CD8-positive, alpha-beta memory T cell (primary cell): ENCODE measurements around the gene DNAH5. TPM values are rescaled to one million over a fixed set of nuclear protein-coding genes. Genes with fewer than 3 reads are reported as not detected.

Source experiments
- CTCF ChIA-PET: fragments of 350-600 bp; sonication (Branson Sonifier 250); formaldehyde crosslinking; loops from one replicate; lab custom pipeline; 2021; ENCODE audit warnings: antibody characterized with exemption; lab: Charles Lee
- POLR2A ChIA-PET: fragments of 350-600 bp; sonication (Branson Sonifier 250); formaldehyde crosslinking; loops from one replicate; lab custom pipeline; 2021; ENCODE audit warnings: antibody characterized with exemption; lab: Charles Lee
- DNase-seq, 5 donors: peaks; one replicate each; pipeline versions ENCODE4 v3.0.0 to v3.0.0-alpha.2; 2020 to 2022; ENCODE audit warnings: mixed read lengths in 1 of 5
- H3K27ac ChIP-seq: one replicate; pipeline ENCODE4 v1.7.0; 2013; ENCODE audit warnings: low read depth, mild to moderate bottlenecking, low read length, moderate library complexity
- H3K27me3 ChIP-seq: 2 replicates; pipeline ENCODE4 v1.7.0; 2013; ENCODE audit warnings: low read length, mild to moderate bottlenecking; ENCODE audit not compliant: insufficient read depth, poor library complexity, severe bottlenecking
- H3K36me3 ChIP-seq: 2 replicates; pipeline ENCODE4 v1.7.0; 2013; ENCODE audit warnings: mild to moderate bottlenecking, low read length, moderate library complexity; ENCODE audit not compliant: insufficient read depth
- H3K4me1 ChIP-seq: 2 replicates; pipeline ENCODE4 v1.7.0; 2013; ENCODE audit warnings: mild to moderate bottlenecking, low read length, moderate library complexity; ENCODE audit not compliant: insufficient read depth
- H3K4me3 ChIP-seq: 2 replicates; pipeline ENCODE4 v1.7.0; 2013; ENCODE audit warnings: mild to moderate bottlenecking, low read length
- H3K9me3 ChIP-seq: 2 replicates; pipeline ENCODE4 v1.7.0; 2013; ENCODE audit warnings: mild to moderate bottlenecking, low read length
- H3K27ac Mint-ChIP-seq, 8 donors: one replicate each; pipeline ENCODE4 v1.8.0; 2020 to 2021; ENCODE audit warnings: mixed read lengths in 8 of 8, mild to moderate bottlenecking in 6 of 8, inconsistent platforms in 3 of 8, moderate library complexity in 3 of 8
- H3K27me3 Mint-ChIP-seq, 2 donors: one replicate each; pipeline ENCODE4 v1.8.0; 2020 to 2021; ENCODE audit warnings: mixed read lengths in 2 of 2, mild to moderate bottlenecking in 1 of 2, moderate library complexity in 1 of 2
- H3K36me3 Mint-ChIP-seq, 3 donors: one replicate each; pipeline ENCODE4 v1.8.0; 2020 to 2021; ENCODE audit warnings: mixed read lengths in 3 of 3, inconsistent platforms in 1 of 3, mild to moderate bottlenecking in 1 of 3
- H3K4me1 Mint-ChIP-seq, 3 donors: one replicate each; pipeline ENCODE4 v1.8.0; 2020 to 2021; ENCODE audit warnings: mixed read lengths in 3 of 3, inconsistent platforms in 1 of 3, mild to moderate bottlenecking in 1 of 3
- H3K4me3 Mint-ChIP-seq, 7 donors: one replicate each; pipeline ENCODE4 v1.8.0; 2020 to 2021; ENCODE audit warnings: mixed read lengths in 7 of 7, mild to moderate bottlenecking in 6 of 7, moderate library complexity in 4 of 7, inconsistent platforms in 2 of 7
- H3K9me3 Mint-ChIP-seq, 5 donors: one replicate each; pipeline ENCODE4 v1.8.0; 2020 to 2022; ENCODE audit warnings: mixed read lengths in 5 of 5, mild to moderate bottlenecking in 3 of 5, moderate library complexity in 2 of 5, inconsistent platforms in 1 of 5
- polyA plus RNA-seq: library from polyadenylated mRNA; unstranded; fragments of 300-500 nt; fragmentation: Illumina TruSeq; gene quantifications from one replicate; pipeline ENCODE4 v1.2.3, GENCODE V29; 2021
- total RNA-seq, 2 experiments: library from RNA; stranded (reverse); gene quantifications; one replicate each; pipeline ENCODE4 v1.2.3, GENCODE V29; 2021

Gene DNAH5, protein sequence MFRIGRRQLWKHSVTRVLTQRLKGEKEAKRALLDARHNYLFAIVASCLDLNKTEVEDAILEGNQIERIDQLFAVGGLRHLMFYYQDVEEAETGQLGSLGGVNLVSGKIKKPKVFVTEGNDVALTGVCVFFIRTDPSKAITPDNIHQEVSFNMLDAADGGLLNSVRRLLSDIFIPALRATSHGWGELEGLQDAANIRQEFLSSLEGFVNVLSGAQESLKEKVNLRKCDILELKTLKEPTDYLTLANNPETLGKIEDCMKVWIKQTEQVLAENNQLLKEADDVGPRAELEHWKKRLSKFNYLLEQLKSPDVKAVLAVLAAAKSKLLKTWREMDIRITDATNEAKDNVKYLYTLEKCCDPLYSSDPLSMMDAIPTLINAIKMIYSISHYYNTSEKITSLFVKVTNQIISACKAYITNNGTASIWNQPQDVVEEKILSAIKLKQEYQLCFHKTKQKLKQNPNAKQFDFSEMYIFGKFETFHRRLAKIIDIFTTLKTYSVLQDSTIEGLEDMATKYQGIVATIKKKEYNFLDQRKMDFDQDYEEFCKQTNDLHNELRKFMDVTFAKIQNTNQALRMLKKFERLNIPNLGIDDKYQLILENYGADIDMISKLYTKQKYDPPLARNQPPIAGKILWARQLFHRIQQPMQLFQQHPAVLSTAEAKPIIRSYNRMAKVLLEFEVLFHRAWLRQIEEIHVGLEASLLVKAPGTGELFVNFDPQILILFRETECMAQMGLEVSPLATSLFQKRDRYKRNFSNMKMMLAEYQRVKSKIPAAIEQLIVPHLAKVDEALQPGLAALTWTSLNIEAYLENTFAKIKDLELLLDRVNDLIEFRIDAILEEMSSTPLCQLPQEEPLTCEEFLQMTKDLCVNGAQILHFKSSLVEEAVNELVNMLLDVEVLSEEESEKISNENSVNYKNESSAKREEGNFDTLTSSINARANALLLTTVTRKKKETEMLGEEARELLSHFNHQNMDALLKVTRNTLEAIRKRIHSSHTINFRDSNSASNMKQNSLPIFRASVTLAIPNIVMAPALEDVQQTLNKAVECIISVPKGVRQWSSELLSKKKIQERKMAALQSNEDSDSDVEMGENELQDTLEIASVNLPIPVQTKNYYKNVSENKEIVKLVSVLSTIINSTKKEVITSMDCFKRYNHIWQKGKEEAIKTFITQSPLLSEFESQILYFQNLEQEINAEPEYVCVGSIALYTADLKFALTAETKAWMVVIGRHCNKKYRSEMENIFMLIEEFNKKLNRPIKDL (N-terminal part only)
- not detected for total RNA-seq
- polyA plus RNA-seq = not detected

DNA sequence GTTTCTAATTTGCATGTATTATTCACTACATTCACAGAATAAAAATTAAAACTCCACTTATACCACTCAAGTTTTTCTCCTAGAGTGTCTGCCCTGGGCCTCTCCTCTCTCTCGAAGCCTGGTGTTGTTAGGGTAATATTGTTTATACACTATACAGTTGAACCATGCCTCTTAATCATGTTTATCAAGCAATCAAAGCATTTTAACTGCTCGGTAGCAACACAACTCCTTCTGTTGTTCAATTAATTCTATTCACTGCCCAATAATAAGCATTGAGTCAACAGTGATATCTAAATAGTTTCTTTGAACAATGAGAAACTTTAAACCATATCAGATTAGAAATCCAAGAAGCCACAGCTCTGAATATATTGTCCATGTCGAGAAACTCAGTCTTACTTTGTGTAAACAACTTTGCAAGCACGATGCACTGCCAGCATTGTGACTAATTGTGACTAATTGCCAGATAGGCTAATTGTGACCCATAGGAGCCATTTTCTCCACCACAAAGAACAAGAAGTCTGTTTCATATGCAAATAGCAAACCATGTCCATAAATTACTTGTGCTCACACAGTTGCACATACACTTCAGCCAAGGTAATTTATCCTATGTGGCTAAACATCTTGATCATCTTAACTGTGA, at the start of gene DNAH5:
Gene DNAH5, minus strand, starts transcription at position 129 of the 640 bp plus-strand sequence. CDS start 250 bp downstream, outside the sequence.
- Histone ChIP-seq H3K27me3 (no peaks in the 10 kb centered on the region), H3K9me3 (no peaks in the 10 kb centered on the region), H3K27ac (no peak within 1 kb of the TSS), H3K36me3 (no peaks in the 10 kb centered on the region), H3K4me1 (no peaks in the 10 kb centered on the region), H3K4me3 (no peak within 1 kb of the TSS)
- no peak for DNase-seq
- Mint-ChIP-seq H3K27me3 (no peaks in the 10 kb centered on the region), H3K4me3 (no peak within 1 kb of the TSS), H3K4me1 (no peaks in the 10 kb centered on the region), H3K27ac (no peak within 1 kb of the TSS), H3K36me3 (no peaks in the 10 kb centered on the region), H3K9me3 (peaks cover 0 to 4% (median 0%) of the 10 kb centered on the region in 5 donors)
- CTCF ChIA-PET = no interaction called here
- POLR2A ChIA-PET = no interaction called here

GRCh38 chr5:13993926-13994325, 49.4 kb upstream of the DNAH5 start:
- Histone ChIP-seq H3K9me3 (no peaks in the 10 kb centered on the region), H3K27ac (no peak overlapping the region), H3K27me3 (no peaks in the 10 kb centered on the region), H3K36me3 (no peaks in the 10 kb centered on the region), H3K4me1 (no peaks in the 10 kb centered on the region), H3K4me3 (no peak overlapping the region)
- Mint-ChIP-seq H3K4me3 (no peak overlapping the region), H3K27ac (no peak overlapping the region), H3K4me1 (no peaks in the 10 kb centered on the region), H3K36me3 (no peaks in the 10 kb centered on the region), H3K9me3 (peaks cover 5 to 11% (median 9%) of the 10 kb centered on the region in 5 donors), H3K27me3 (peaks cover 0 to 1% of the 10 kb centered on the region in 2 donors)
- POLR2A ChIA-PET = no interaction called here
- no peak for DNase-seq
- CTCF ChIA-PET = no interaction called here

GRCh38 chr5:13992795-13993194, 48.3 kb upstream of the DNAH5 start:
- Histone ChIP-seq H3K9me3 (no peaks in the 10 kb centered on the region), H3K4me1 (no peaks in the 10 kb centered on the region), H3K27ac (no peak overlapping the region), H3K4me3 (no peak overlapping the region), H3K27me3 (no peaks in the 10 kb centered on the region), H3K36me3 (no peaks in the 10 kb centered on the region)
- H3K27me3 Mint-ChIP-seq = peaks cover 0 to 2% of the 10 kb centered on the region in 2 donors
- POLR2A ChIA-PET = no interaction called here
- no peak overlapping the region for H3K4me3 Mint-ChIP-seq
- H3K27ac Mint-ChIP-seq = no peak overlapping the region
- DNase-seq = no peak
- CTCF ChIA-PET = no interaction called here
- H3K36me3 Mint-ChIP-seq = no peaks in the 10 kb centered on the region
- no peaks in the 10 kb centered on the region for H3K4me1 Mint-ChIP-seq
- peaks cover 5 to 9% (median 9%) of the 10 kb centered on the region in 5 donors for H3K9me3 Mint-ChIP-seq

DNA sequence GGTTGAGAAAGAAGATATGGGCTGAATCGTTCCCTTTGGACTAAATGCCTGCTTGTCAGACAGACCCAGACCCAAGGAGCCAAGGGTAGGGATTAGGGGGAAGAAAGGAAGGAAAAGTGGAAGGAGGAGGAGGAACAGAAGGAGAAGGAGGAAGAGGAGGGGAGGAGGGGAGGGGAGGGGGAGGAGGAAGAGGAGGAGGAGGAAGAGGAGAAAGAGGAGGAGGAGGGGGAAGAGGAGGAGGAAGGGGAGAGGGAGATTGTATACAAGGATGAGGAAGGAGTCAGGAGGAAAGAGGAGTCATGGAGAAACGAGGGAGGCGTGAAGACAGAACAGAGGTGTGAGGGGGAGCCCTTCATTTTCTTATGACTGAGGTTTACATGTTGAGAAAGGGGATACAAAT, 46.9 kb upstream of the DNAH5 start:
- Histone ChIP-seq H3K9me3 (no peaks in the 10 kb centered on the region), H3K4me3 (no peak overlapping the region), H3K4me1 (no peaks in the 10 kb centered on the region), H3K27me3 (no peaks in the 10 kb centered on the region), H3K36me3 (no peaks in the 10 kb centered on the region), H3K27ac (no peak overlapping the region)
- Mint-ChIP-seq H3K4me3 (no peak overlapping the region), H3K27me3 (peaks cover 0 to 2% of the 10 kb centered on the region in 2 donors), H3K36me3 (no peaks in the 10 kb centered on the region), H3K4me1 (no peaks in the 10 kb centered on the region), H3K27ac (no peak overlapping the region), H3K9me3 (peaks cover 0 to 5% (median 2%) of the 10 kb centered on the region in 5 donors)
- no peak for DNase-seq
- POLR2A ChIA-PET = no interaction called here
- CTCF ChIA-PET = no interaction called here

GRCh38 chr5:13990896-13991295, 46.4 kb upstream of the DNAH5 start:
- H3K36me3 Mint-ChIP-seq = no peaks in the 10 kb centered on the region
- no peaks in the 10 kb centered on the region for H3K4me1 Mint-ChIP-seq
- ChIA-PET CTCF (no interaction called here), POLR2A (no interaction called here)
- no peak overlapping the region for H3K4me3 ChIP-seq
- peaks cover 0 to 5% (median 0%) of the 10 kb centered on the region in 5 donors for H3K9me3 Mint-ChIP-seq
- peaks cover 0 to 2% of the 10 kb centered on the region in 2 donors for H3K27me3 Mint-ChIP-seq
- H3K27me3 ChIP-seq = no peaks in the 10 kb centered on the region
- no peak overlapping the region for H3K27ac ChIP-seq
- no peaks in the 10 kb centered on the region for H3K9me3 ChIP-seq
- no peaks in the 10 kb centered on the region for H3K4me1 ChIP-seq
- no peak overlapping the region for H3K27ac Mint-ChIP-seq
- no peak overlapping the region for H3K4me3 Mint-ChIP-seq
- no peaks in the 10 kb centered on the region for H3K36me3 ChIP-seq
- DNase-seq = no peak

- Mint-ChIP-seq H3K4me3 (no peak overlapping the region), H3K9me3 (peaks cover 0 to 7% (median 0%) of the 10 kb centered on the region in 5 donors), H3K27me3 (peaks cover 0 to 2% of the 10 kb centered on the region in 2 donors), H3K27ac (no peak overlapping the region), H3K4me1 (no peaks in the 10 kb centered on the region), H3K36me3 (no peaks in the 10 kb centered on the region)
- Histone ChIP-seq H3K4me3 (no peak overlapping the region), H3K27ac (no peak overlapping the region), H3K4me1 (no peaks in the 10 kb centered on the region), H3K9me3 (no peaks in the 10 kb centered on the region), H3K36me3 (no peaks in the 10 kb centered on the region), H3K27me3 (no peaks in the 10 kb centered on the region)
- CTCF ChIA-PET = no interaction called here
- DNase-seq = no peak
- POLR2A ChIA-PET = no interaction called here
These were observed 45.3 kb upstream of the DNAH5 start for GRCh38 chr5:13989832-13990231.

DNA sequence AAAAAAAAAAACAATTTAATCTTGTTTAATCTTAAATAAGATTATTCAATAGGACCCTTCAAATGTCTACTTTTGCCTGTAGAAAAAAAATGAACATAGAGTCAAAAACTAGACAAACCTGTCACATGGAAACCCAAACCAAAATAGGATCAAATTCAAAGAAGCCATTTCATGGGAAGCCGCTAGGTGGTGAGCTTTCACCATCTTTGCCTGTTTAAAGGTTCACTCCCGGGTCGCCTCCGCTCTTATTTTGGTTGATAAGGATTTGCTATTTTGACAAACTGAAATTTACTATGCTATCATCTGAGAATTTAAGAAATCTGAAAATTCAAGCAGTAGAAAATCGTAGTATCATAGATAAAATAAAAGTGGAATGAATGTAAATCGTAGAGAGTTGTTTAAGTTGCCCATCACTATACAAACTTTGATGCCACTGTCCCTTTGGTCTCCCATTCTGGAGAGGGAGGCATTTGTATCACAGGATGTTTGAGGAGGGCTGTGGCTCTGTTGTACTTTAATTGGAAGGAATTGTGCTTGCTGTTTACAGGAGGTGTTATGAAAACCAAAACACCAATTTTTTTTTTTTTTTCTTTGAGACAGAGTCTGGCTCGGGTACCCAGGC, 43.5 kb upstream of the DNAH5 start:
- no peak for DNase-seq
- H3K4me3 ChIP-seq = no peak overlapping the region

More for the DNA sequence above, 43.5 kb upstream of the DNAH5 start:
- ChIA-PET CTCF (no interaction called here), POLR2A (no interaction called here)
- Histone ChIP-seq H3K27me3 (no peaks in the 10 kb centered on the region), H3K4me1 (no peaks in the 10 kb centered on the region), H3K36me3 (no peaks in the 10 kb centered on the region), H3K9me3 (no peaks in the 10 kb centered on the region), H3K27ac (no peak overlapping the region)
- H3K4me1 Mint-ChIP-seq = no peaks in the 10 kb centered on the region
- H3K36me3 Mint-ChIP-seq = no peaks in the 10 kb centered on the region
- no peak overlapping the region for H3K4me3 Mint-ChIP-seq
- no peak overlapping the region for H3K27ac Mint-ChIP-seq
- peaks cover 0 to 2% of the 10 kb centered on the region in 2 donors for H3K27me3 Mint-ChIP-seq
- H3K9me3 Mint-ChIP-seq = peaks cover 0 to 5% (median 0%) of the 10 kb centered on the region in 5 donors
